Esophagus muscularis mucosa (tissue), 4 donors: ENCODE results near the gene CACHD1.
A peak's percentile ranks its signal among the peaks of the same experiment; 100 is the strongest.

Experiments
- EP300 ChIP-seq: sonication (generic); formaldehyde crosslinking; IDR thresholded peaks from one replicate; pipeline ENCODE4 v1.6.1; 2017; ENCODE audit warnings: antibody characterized with exemption
- POLR2A ChIP-seq: fragments of 450-650 bp; IDR thresholded peaks from one replicate; pipeline ENCODE4 v1.6.1; 2017; ENCODE audit warnings: antibody characterized with exemption, moderate library complexity, mild to moderate bottlenecking, low read depth
- POLR2AphosphoS5 ChIP-seq, 2 donors: sonication (generic); formaldehyde crosslinking; IDR thresholded peaks; one replicate each; pipeline ENCODE4 v1.6.1; 2017; ENCODE audit warnings: antibody characterized with exemption in 2 of 2
- TF ChIP-seq, protein P1 (sequence below), 3 experiments: fragments of 200-600 bp in 2 of 3; fragments of 450-650 bp in 1 of 3; sonication (generic) in 2 of 3; IDR thresholded peaks; one replicate each; pipeline ENCODE4 v1.5.1; 2017 to 2019; ENCODE audit warnings: antibody characterized with exemption in 3 of 3, mild to moderate bottlenecking in 2 of 3, moderate library complexity in 1 of 3

GRCh38 chr1:64515427-64515826, 45.5 kb downstream of the CACHD1 start:
- TF ChIP-seq, protein P1, sequence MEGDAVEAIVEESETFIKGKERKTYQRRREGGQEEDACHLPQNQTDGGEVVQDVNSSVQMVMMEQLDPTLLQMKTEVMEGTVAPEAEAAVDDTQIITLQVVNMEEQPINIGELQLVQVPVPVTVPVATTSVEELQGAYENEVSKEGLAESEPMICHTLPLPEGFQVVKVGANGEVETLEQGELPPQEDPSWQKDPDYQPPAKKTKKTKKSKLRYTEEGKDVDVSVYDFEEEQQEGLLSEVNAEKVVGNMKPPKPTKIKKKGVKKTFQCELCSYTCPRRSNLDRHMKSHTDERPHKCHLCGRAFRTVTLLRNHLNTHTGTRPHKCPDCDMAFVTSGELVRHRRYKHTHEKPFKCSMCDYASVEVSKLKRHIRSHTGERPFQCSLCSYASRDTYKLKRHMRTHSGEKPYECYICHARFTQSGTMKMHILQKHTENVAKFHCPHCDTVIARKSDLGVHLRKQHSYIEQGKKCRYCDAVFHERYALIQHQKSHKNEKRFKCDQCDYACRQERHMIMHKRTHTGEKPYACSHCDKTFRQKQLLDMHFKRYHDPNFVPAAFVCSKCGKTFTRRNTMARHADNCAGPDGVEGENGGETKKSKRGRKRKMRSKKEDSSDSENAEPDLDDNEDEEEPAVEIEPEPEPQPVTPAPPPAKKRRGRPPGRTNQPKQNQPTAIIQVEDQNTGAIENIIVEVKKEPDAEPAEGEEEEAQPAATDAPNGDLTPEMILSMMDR (IDR thresholded peaks at IDR 0.05) = no peak
- TF ChIP-seq POLR2AphosphoS5 (IDR thresholded peaks at IDR 0.05) (peak in 1 of 2 donors; percentile 48), EP300 (no peak), POLR2A (no peak)
